SK-N-MC (cell line): ENCODE results near the gene FAM81A.

Source experiments
- EZH2 ChIP-seq: fragments of 200-600 bp; sonication (generic); IDR thresholded peaks from one replicate; pipeline ENCODE4 v1.6.1; 2017; ENCODE audit warnings: antibody characterized with exemption
- FOXP2 ChIP-seq: optimal IDR thresholded peaks from 2 replicates; pipeline ENCODE3; 2011; ENCODE audit warnings: mild to moderate bottlenecking, moderate library complexity; ENCODE audit not compliant: insufficient read depth; ENCODE audit errors: extremely low read length, control extremely low read depth
- POLR2AphosphoS5 ChIP-seq: IDR thresholded peaks from 2 replicates; pipeline ENCODE4 v1.6.1; 2012; ENCODE audit warnings: mild to moderate bottlenecking, low read depth, low read length, borderline replicate concordance

DNA sequence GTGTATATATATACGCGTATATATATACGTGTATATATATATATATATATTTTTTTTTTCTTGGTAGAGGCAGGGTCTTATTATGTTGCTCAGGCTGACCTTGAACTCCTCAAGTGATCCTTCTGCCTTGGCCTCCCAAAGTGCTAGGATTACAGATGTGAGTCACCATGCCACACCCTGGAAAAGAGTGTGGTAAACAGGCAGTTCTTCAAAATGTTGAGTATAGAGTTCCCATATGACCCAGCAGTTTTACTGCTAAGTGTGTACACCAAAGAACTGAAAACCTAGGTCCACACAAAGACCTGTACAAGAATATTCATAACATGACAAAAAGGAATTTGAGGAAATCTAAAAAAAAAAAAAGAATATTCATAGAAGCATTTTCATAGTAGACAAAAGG is 101.8 kb downstream of the FAM81A start:
- TF ChIP-seq POLR2AphosphoS5 (no peak), EZH2 (no peak), FOXP2 (no peak)
